Stimulated activated CD4-positive, alpha-beta T cell treated with anti-CD3 and anti-CD28 coated beads, Interleukin-4, amount 100 ng/mL, for 1 hour (primary cell): ENCODE measurements around the gene EIF1.
"Not testable (repeated sequence)": the region's sequence is repeated elsewhere in the genome, so short reads cannot be mapped to it uniquely, and the experiment has no call there.

ENCODE experiments used
- DNase-seq: peaks from one replicate; pipeline ENCODE4 v3.0.0-alpha.2; 2020

The EIF1 gene

GRCh38 chr17:41688641-41689496, at the start of gene EIF1:
Gene EIF1 (plus strand): TSS chr17:41688885. CDS start chr17:41689039, 154 bp downstream.
- peak; percentile 100 for DNase-seq

GRCh38 chr17:41638941-41639340, 49.7 kb upstream of the EIF1 start:
- DNase-seq: no peak

- DNase-seq: no peak
These were observed 48.9 kb upstream of the EIF1 start for GRCh38 chr17:41639492-41640473.

GRCh38 chr17:41640596-41640995, 48.1 kb upstream of the EIF1 start:
- not testable (repeated sequence) for DNase-seq

GRCh38 chr17:41642252-41643156, 46.2 kb upstream of the EIF1 start:
- DNase-seq: no peak

GRCh38 chr17:41647038-41647813, 41.5 kb upstream of the EIF1 start:
- DNase-seq: no peak

- peak; percentile 92 for DNase-seq
These were observed 40.7 kb upstream of the EIF1 start for GRCh38 chr17:41647940-41648410.

GRCh38 chr17:41648411-41649195, 40.1 kb upstream of the EIF1 start:
- peak; percentile 88 for DNase-seq

- DNase-seq: no peak
These were observed 38.7 kb upstream of the EIF1 start for GRCh38 chr17:41649923-41650519.

GRCh38 chr17:41650794-41651624, 37.7 kb upstream of the EIF1 start:
- no peak for DNase-seq

GRCh38 chr17:41651625-41652460, 36.8 kb upstream of the EIF1 start:
- DNase-seq: no peak

GRCh38 chr17:41652461-41652970, 36.2 kb upstream of the EIF1 start:
- no peak for DNase-seq

- no peak for DNase-seq
These were observed 35.3 kb upstream of the EIF1 start for GRCh38 chr17:41653421-41653820.

GRCh38 chr17:41653892-41654677, 34.6 kb upstream of the EIF1 start:
- DNase-seq: no peak

- DNase-seq: no peak
These were observed 33.7 kb upstream of the EIF1 start for GRCh38 chr17:41654678-41655607.

- DNase-seq: no peak
These were observed 33.0 kb upstream of the EIF1 start for GRCh38 chr17:41655611-41656111.
